BLaER1 (cell line): ENCODE measurements around the gene IPO4.

Experiments
- H3K27ac ChIP-seq: shearing (Covaris generic); formaldehyde crosslinking; 2 replicates; pipeline ENCODE4 v1.8.1; 2022
- H3K27me3 ChIP-seq: shearing (Covaris generic); formaldehyde crosslinking; 2 replicates; pipeline ENCODE4 v1.8.1; 2022
- H3K36me3 ChIP-seq: shearing (Covaris generic); formaldehyde crosslinking; 2 replicates; pipeline ENCODE4 v1.8.1; 2022
- H3K4me1 ChIP-seq: shearing (Covaris generic); formaldehyde crosslinking; 2 replicates; pipeline ENCODE4 v1.8.1; 2022
- H3K4me2 ChIP-seq: shearing (Covaris generic); formaldehyde crosslinking; 2 replicates; pipeline ENCODE4 v1.8.1; 2022
- H3K4me3 ChIP-seq: shearing (Covaris generic); formaldehyde crosslinking; 2 replicates; pipeline ENCODE4 v1.8.1; 2022
- H3K9ac ChIP-seq: shearing (Covaris generic); formaldehyde crosslinking; 2 replicates; pipeline ENCODE4 v1.8.1; 2022
- H3K9me3 ChIP-seq: shearing (Covaris generic); formaldehyde crosslinking; 2 replicates; pipeline ENCODE4 v1.8.1; 2022
- H4K20me1 ChIP-seq: shearing (Covaris generic); formaldehyde crosslinking; 2 replicates; pipeline ENCODE4 v1.8.1; 2022
- Cebpa-rat ChIP-seq: shearing (Covaris generic); IDR thresholded peaks from 2 replicates; pipeline ENCODE4 v1.8.1; 2022

IPO4 gene

DNA sequence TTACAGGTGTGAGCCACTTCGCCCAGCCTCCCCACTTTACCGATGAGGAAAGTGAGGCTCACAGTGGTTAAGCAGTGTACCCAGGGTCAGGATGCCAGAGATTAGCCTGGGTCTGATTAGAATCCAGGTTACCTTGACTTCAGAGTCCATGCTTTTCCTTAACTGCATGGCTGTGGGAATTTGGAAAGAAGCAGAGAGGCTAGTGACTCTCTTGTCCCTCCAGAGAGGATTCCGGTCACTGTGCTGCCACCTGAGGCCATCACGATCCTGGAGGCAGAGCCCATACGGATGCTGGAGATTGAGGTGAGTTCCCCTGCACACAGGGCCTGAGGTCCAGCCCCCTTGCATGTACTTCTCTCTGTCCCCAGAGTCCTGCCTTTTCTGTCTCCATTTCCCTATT, 12.0 kb downstream of the IPO4 start:
- peaks cover 57% of the 10 kb centered on the region for H3K36me3 ChIP-seq
- no peak overlapping the region for H3K4me2 ChIP-seq
- H3K27me3 ChIP-seq: peaks cover 14% of the 10 kb centered on the region
- TF ChIP-seq Cebpa-rat: no peak
- H4K20me1 ChIP-seq: peaks cover 15% of the 10 kb centered on the region; the same call in 1 of the 2 replicates
- peaks cover 40% of the 10 kb centered on the region for H3K4me1 ChIP-seq
- H3K4me3 ChIP-seq: no peak overlapping the region
- no peak overlapping the region for H3K27ac ChIP-seq
- no peak overlapping the region for H3K9ac ChIP-seq
- H3K9me3 ChIP-seq: no peaks in the 10 kb centered on the region

DNA sequence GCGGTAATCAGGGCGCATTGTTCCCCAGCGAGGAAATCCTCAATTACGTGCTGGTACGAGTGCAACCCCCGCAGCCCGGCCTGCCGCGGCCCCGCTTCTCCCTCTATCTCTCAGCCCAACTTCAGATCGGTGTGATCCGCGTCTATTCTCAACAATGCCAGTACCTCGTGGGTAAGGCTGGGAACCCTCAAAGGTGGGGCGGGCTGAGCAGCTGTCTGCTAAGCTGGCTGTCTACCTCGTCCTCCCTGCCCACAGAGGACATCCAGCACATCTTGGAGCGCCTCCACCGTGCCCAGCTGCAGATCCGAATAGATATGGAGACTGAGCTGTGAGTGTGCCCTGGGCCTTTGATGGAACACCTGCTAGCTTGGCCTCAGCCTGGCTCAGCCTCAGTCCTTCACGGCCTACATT, 15.7 kb downstream of the IPO4 start:
- Histone ChIP-seq H3K27me3 (peaks cover 25% of the 10 kb centered on the region), H4K20me1 (no peaks in the 10 kb centered on the region), H3K4me1 (peaks cover 24% of the 10 kb centered on the region), H3K27ac (no peak overlapping the region), H3K9ac (no peak overlapping the region), H3K4me2 (peak overlapping the region; percentile 90; the same call in 1 of the 2 replicates), H3K4me3 (no peak overlapping the region), H3K36me3 (peaks cover 30% of the 10 kb centered on the region), H3K9me3 (no peaks in the 10 kb centered on the region)
- no peak for TF ChIP-seq Cebpa-rat

DNA sequence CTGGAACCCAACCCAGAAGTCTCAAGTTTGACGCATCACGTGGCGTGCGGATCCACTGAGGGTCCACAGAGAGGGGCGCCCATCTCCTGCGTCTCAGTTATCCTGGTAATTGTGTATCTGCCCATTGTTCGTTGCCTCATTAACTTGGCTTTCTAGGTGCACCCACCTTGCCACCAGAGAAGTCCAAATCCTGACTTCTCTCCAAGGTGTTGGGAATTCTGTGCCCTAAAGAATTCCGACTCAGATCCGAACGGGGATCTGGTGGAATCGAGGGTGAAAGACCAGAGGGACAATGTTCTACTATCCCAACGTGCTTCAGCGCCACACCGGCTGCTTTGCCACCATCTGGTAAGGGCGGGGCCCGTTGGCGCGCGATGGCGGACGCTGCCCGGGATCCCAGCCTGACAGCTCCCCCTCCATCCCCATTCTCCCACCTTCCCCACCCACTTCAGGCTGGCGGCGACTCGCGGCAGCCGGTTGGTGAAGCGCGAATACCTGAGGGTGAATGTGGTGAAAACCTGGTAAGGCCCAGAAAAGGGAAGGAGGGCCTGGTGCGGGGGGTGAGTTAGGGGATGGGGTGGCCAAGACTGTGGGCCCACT, 16.3 kb downstream of the IPO4 start:
- H3K4me3 ChIP-seq: peak overlapping the region; percentile 66
- peaks cover 25% of the 10 kb centered on the region for H3K27me3 ChIP-seq
- no peaks in the 10 kb centered on the region for H3K9me3 ChIP-seq
- H3K36me3 ChIP-seq: peaks cover 30% of the 10 kb centered on the region
- peaks cover 24% of the 10 kb centered on the region for H3K4me1 ChIP-seq
- TF ChIP-seq Cebpa-rat: no peak
- H3K27ac ChIP-seq: no peak overlapping the region
- H3K4me2 ChIP-seq: peak overlapping the region; percentile 90
- H4K20me1 ChIP-seq: no peaks in the 10 kb centered on the region
- 0 out of 2 replicates have a peak overlapping the region, but pooled peaks have one; percentile 13 for H3K9ac ChIP-seq

DNA sequence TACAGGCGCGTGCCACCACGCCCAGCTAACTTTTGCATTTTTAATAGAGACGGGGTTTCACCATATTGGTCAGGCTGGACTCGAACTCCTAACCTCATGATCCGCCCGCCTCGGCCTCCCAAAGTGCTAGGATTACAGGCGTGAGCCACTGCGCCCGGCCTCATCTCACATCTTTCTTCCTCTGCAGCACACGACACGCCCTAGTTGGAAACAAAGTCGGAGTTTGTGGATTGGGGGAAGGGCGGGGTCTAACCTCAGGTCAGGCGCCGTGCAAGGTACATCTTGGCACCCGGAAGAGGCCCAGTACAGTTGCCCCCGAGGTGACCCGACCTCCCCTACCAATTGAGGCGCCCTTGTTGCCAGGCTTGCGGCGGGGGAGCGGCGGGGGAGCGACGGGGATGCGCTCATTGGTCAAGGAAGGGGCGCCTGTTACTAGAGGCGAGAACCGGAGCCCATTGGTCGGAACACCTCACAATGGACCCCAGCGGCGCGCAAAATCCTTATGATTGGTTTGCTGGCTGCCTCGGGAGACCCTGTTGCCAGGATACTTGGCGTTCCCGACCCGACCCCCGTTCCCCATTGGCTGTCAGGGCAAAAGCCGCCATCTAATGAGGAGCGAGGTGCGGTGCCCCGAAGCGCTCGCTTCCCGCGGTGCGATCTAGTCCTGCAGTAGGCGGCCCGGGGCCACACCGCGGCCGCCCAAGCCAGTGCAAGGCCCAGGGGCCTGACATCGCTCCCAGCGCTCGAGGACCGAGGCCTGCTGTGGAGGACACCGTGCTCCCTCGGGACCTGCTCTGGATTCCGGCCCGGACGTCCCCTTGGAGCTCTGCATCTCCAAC, 17.0 kb downstream of the IPO4 start, which contains the start of gene REC8:
Gene REC8 (plus strand): TSS at position 659 of the 839 bp plus-strand sequence. CDS start 473 bp downstream, outside the sequence.
- Histone ChIP-seq H3K4me1 (peaks cover 24% of the 10 kb centered on the region), H3K9me3 (no peaks in the 10 kb centered on the region), H4K20me1 (no peaks in the 10 kb centered on the region), H3K27me3 (peaks cover 25% of the 10 kb centered on the region), H3K27ac (no peak within 1 kb of the TSS), H3K4me3 (peak within 1 kb of the TSS; percentile 66), H3K36me3 (peaks cover 30% of the 10 kb centered on the region), H3K9ac (0 out of 2 replicates have a peak within 1 kb of the TSS, but pooled peaks have one; percentile 13), H3K4me2 (peak within 1 kb of the TSS; percentile 90)
- TF ChIP-seq Cebpa-rat: no peak

DNA sequence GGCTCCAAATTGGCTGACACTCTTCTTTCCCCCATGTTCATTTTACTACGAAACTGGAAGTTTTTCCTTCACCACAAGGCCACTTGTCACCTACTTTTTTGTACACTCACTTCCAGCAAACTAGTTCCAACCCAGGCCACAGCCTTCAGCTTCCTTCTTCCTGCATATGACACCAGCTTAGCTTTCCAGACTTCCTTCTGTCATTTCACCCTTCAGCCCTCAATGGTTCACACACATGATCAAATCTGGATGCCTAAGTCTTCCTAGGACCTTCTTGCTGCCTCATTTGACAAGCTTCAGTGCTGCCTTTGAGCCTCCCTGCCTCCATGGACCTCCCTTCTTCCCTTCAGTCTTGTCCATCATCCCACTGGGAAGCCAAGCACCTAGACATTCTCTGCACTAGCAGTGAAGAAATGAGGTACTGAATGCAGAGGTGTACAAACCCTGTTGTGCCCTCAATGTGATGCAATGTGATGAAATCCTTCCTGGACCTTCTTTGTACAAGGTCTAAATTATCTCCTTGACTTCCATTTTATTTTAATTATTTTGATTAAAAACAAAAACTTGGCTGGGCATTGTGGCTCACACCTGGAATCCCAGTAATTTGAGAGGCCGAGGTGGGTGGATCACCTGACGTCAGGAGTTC, 21.0 kb downstream of the IPO4 start:
- no peak overlapping the region for H3K4me2 ChIP-seq

DNA sequence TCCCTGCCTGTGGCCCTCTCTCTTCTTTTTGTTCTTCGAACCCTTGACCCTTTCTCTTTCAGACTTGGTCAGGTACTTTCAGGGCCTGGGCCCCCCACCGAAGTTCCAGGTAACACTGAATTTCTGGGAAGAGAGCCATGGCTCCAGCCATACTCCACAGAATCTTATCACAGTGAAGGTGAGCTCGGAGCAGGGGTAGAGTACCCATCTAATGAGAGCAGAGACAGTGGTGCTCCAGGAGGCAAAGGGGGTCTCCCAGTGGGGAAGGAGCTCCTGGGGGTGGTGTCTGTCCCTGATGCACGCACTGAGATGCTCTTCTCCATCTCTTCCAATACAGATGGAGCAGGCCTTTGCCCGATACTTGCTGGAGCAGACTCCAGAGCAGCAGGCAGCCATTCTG, 22.8 kb downstream of the IPO4 start:
- no peak overlapping the region for H3K27ac ChIP-seq
- peaks cover 63% of the 10 kb centered on the region for H3K36me3 ChIP-seq
- H3K4me1 ChIP-seq: peaks cover 26% of the 10 kb centered on the region
- H4K20me1 ChIP-seq: no peaks in the 10 kb centered on the region
- no peaks in the 10 kb centered on the region for H3K9me3 ChIP-seq
- no peak overlapping the region for H3K4me2 ChIP-seq
- H3K4me3 ChIP-seq: no peak overlapping the region
- no peak for TF ChIP-seq Cebpa-rat
- H3K27me3 ChIP-seq: peaks cover 2% of the 10 kb centered on the region; the same call in 1 of the 2 replicates
- no peak overlapping the region for H3K9ac ChIP-seq

More for the DNA sequence above, 21.0 kb downstream of the IPO4 start:
- Histone ChIP-seq H3K4me3 (no peak overlapping the region), H3K27ac (no peak overlapping the region), H3K27me3 (peaks cover 20% of the 10 kb centered on the region), H3K9me3 (no peaks in the 10 kb centered on the region), H4K20me1 (no peaks in the 10 kb centered on the region), H3K36me3 (peaks cover 62% of the 10 kb centered on the region), H3K9ac (no peak overlapping the region), H3K4me1 (peaks cover 27% of the 10 kb centered on the region)
- TF ChIP-seq Cebpa-rat: no peak

DNA sequence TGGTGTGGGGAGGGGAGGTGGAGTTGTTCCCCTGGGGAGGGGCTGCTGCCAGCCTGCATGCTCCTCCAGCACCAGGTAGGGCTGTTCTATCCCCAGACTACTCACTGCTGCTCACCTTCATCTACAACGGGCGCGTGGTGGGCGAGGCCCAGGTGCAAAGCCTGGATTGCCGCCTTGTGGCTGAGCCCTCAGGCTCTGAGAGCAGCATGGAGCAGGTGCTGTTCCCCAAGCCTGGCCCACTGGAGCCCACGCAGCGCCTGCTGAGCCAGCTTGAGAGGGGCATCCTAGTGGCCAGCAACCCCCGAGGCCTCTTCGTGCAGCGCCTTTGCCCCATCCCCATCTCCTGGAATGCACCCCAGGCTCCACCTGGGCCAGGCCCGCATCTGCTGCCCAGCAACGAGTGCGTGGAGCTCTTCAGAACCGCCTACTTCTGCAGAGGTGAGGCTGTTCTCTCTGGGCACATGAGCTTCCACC, 24.1 kb downstream of the IPO4 start:
- H3K27me3 ChIP-seq: no peaks in the 10 kb centered on the region
- no peak overlapping the region for H3K4me2 ChIP-seq
- H3K36me3 ChIP-seq: peaks cover 72% of the 10 kb centered on the region
- no peaks in the 10 kb centered on the region for H3K9me3 ChIP-seq
- H3K27ac ChIP-seq: no peak overlapping the region
- TF ChIP-seq Cebpa-rat: no peak
- H3K9ac ChIP-seq: no peak overlapping the region
- peaks cover 30% of the 10 kb centered on the region for H3K4me1 ChIP-seq
- no peak overlapping the region for H3K4me3 ChIP-seq
- no peaks in the 10 kb centered on the region for H4K20me1 ChIP-seq

DNA sequence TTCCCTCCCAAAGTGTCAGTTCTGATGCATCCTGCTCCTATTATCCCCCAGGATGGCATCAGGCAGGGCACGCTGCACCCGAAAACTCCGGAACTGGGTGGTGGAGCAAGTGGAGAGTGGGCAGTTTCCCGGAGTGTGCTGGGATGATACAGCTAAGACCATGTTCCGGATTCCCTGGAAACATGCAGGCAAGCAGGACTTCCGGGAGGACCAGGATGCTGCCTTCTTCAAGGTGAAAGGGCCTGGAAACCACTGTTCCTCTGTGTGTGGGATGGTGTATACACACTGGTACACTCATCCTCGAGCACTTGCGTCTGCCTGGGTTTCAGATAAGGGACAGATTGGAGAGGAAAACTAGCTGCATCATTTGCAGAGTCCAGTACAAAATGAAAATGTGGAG, 26.5 kb downstream of the IPO4 start:
- H3K9ac ChIP-seq: peak overlapping the region; percentile 72; the same call in 1 of the 2 replicates
- H3K9me3 ChIP-seq: no peaks in the 10 kb centered on the region
- H3K27me3 ChIP-seq: no peaks in the 10 kb centered on the region
- H3K4me1 ChIP-seq: peaks cover 30% of the 10 kb centered on the region
- no peaks in the 10 kb centered on the region for H4K20me1 ChIP-seq
- H3K36me3 ChIP-seq: peaks cover 82% of the 10 kb centered on the region
- H3K4me2 ChIP-seq: peak overlapping the region; percentile 80
- peak overlapping the region; percentile 68; the same call in 1 of the 2 replicates for H3K4me3 ChIP-seq
- peak overlapping the region; percentile 73 for H3K27ac ChIP-seq
- TF ChIP-seq Cebpa-rat: no peak
